ENCODE data around the gene ARHGAP23.

ARHGAP23 gene

GRCh38 chr17:38460082-38460715, 31.9 kb downstream of the ARHGAP23 start:
- TF ChIP-seq EZH2phosphoT487 (IDR thresholded peaks at IDR 0.05; ENCODE audit: borderline replicate concordance): no peak
- TF ChIP-seq CTCF (conservative IDR thresholded peaks at IDR 0.05; ENCODE audit: low read length): no peak
- H3K36me3 ChIP-seq (ENCODE audit: insufficient read depth, low read length): peaks cover 74% of the 10 kb centered on the region
- H4K20me1 ChIP-seq (ENCODE audit: insufficient read depth, low read length, poor library complexity, severe bottlenecking): peaks cover 34% of the 10 kb centered on the region
- no peak overlapping the region for H2AFZ ChIP-seq (ENCODE audit: low read length)
- peaks cover 1% of the 10 kb centered on the region for H3K4me1 ChIP-seq (ENCODE audit: insufficient read depth, low read length, poor library complexity, severe bottlenecking)
- no peaks in the 10 kb centered on the region for H3K9me2 ChIP-seq (replicated peaks; ENCODE audit: low read depth, low read length)
- H3K9me3 ChIP-seq (ENCODE audit: insufficient read depth, low read depth, low read length): no peaks in the 10 kb centered on the region
- H3K27me3 ChIP-seq (ENCODE audit: insufficient read depth, low read length, poor library complexity, severe bottlenecking): no peaks in the 10 kb centered on the region
- H3K4me3 ChIP-seq (ENCODE audit: low read length, poor library complexity, severe bottlenecking): no peak overlapping the region
- no peak overlapping the region for H3K9ac ChIP-seq (ENCODE audit: low read depth, low read length, poor library complexity, severe bottlenecking)
- no peaks in the 10 kb centered on the region for H3F3A ChIP-seq (ENCODE audit: low read depth)
- H3K79me2 ChIP-seq (ENCODE audit: insufficient read depth, low read length): peaks cover 31% of the 10 kb centered on the region
- no peak overlapping the region for H3K4me2 ChIP-seq (ENCODE audit: low read depth, low read length, poor library complexity, severe bottlenecking)

- no peaks in the 10 kb centered on the region for H3K9me2 ChIP-seq (replicated peaks; ENCODE audit: low read depth, low read length)
- H2AFZ ChIP-seq (ENCODE audit: low read length): no peak overlapping the region
- no peak overlapping the region for H3K4me2 ChIP-seq (ENCODE audit: low read depth, low read length, poor library complexity, severe bottlenecking)
- peaks cover 26% of the 10 kb centered on the region for H4K20me1 ChIP-seq (ENCODE audit: insufficient read depth, low read length, poor library complexity, severe bottlenecking)
- no peak overlapping the region for H3K9ac ChIP-seq (ENCODE audit: low read depth, low read length, poor library complexity, severe bottlenecking)
- no peaks in the 10 kb centered on the region for H3K9me3 ChIP-seq (ENCODE audit: insufficient read depth, low read depth, low read length)
- no peaks in the 10 kb centered on the region for H3K27me3 ChIP-seq (ENCODE audit: insufficient read depth, low read length, poor library complexity, severe bottlenecking)
- H3K36me3 ChIP-seq (ENCODE audit: insufficient read depth, low read length): peaks cover 82% of the 10 kb centered on the region
- no peaks in the 10 kb centered on the region for H3F3A ChIP-seq (ENCODE audit: low read depth)
- H3K4me1 ChIP-seq (ENCODE audit: insufficient read depth, low read length, poor library complexity, severe bottlenecking): no peaks in the 10 kb centered on the region
- TF ChIP-seq CTCF (conservative IDR thresholded peaks at IDR 0.05; ENCODE audit: low read length) (no peak), EZH2phosphoT487 (IDR thresholded peaks at IDR 0.05; ENCODE audit: borderline replicate concordance) (no peak)
- H3K4me3 ChIP-seq (ENCODE audit: low read length, poor library complexity, severe bottlenecking): no peak overlapping the region
- H3K79me2 ChIP-seq (ENCODE audit: insufficient read depth, low read length): peaks cover 23% of the 10 kb centered on the region
Measured at GRCh38 chr17:38460716-38461630, 32.7 kb downstream of the ARHGAP23 start.

GRCh38 chr17:38461683-38462082, 33.4 kb downstream of the ARHGAP23 start:
- Histone ChIP-seq H3F3A (ENCODE audit: low read depth) (no peaks in the 10 kb centered on the region), H3K4me3 (ENCODE audit: low read length, poor library complexity, severe bottlenecking) (no peak overlapping the region), H4K20me1 (ENCODE audit: insufficient read depth, low read length, poor library complexity, severe bottlenecking) (peaks cover 19% of the 10 kb centered on the region), H3K9ac (ENCODE audit: low read depth, low read length, poor library complexity, severe bottlenecking) (no peak overlapping the region), H3K4me1 (ENCODE audit: insufficient read depth, low read length, poor library complexity, severe bottlenecking) (no peaks in the 10 kb centered on the region), H3K27me3 (ENCODE audit: insufficient read depth, low read length, poor library complexity, severe bottlenecking) (no peaks in the 10 kb centered on the region), H3K9me2 (replicated peaks; ENCODE audit: low read depth, low read length) (no peaks in the 10 kb centered on the region), H3K4me2 (ENCODE audit: low read depth, low read length, poor library complexity, severe bottlenecking) (no peak overlapping the region), H3K36me3 (ENCODE audit: insufficient read depth, low read length) (peaks cover 84% of the 10 kb centered on the region), H3K79me2 (ENCODE audit: insufficient read depth, low read length) (peaks cover 16% of the 10 kb centered on the region), H3K9me3 (ENCODE audit: insufficient read depth, low read depth, low read length) (no peaks in the 10 kb centered on the region), H2AFZ (ENCODE audit: low read length) (no peak overlapping the region)
- TF ChIP-seq EZH2phosphoT487 (IDR thresholded peaks at IDR 0.05; ENCODE audit: borderline replicate concordance): no peak
- TF ChIP-seq CTCF (conservative IDR thresholded peaks at IDR 0.05; ENCODE audit: low read length): no peak
